D721Med (cell line): ENCODE results near the gene SAMD4B.

ENCODE experiments used
- DNase-seq: peaks from one replicate; pipeline ENCODE4 v3.0.0; 2011; ENCODE audit warnings: low spot score; ENCODE audit not compliant: insufficient read length
- FAIRE-seq: peaks from 2 replicates; lab custom pipeline; 2011; peaks lifted over from hg19 to GRCh38; lab: Jason Lieb, UNC
- TF ChIP-seq, protein P1 (sequence below): IDR thresholded peaks from 2 replicates; pipeline ENCODE4 v1.5.1; 2012; ENCODE audit warnings: mild to moderate bottlenecking, control low read depth; ENCODE audit not compliant: insufficient read depth; ENCODE audit errors: missing control alignments

The SAMD4B gene

GRCh38 chr19:39352381-39353255, 10.4 kb downstream of the SAMD4B start:
- TF ChIP-seq, protein P1, sequence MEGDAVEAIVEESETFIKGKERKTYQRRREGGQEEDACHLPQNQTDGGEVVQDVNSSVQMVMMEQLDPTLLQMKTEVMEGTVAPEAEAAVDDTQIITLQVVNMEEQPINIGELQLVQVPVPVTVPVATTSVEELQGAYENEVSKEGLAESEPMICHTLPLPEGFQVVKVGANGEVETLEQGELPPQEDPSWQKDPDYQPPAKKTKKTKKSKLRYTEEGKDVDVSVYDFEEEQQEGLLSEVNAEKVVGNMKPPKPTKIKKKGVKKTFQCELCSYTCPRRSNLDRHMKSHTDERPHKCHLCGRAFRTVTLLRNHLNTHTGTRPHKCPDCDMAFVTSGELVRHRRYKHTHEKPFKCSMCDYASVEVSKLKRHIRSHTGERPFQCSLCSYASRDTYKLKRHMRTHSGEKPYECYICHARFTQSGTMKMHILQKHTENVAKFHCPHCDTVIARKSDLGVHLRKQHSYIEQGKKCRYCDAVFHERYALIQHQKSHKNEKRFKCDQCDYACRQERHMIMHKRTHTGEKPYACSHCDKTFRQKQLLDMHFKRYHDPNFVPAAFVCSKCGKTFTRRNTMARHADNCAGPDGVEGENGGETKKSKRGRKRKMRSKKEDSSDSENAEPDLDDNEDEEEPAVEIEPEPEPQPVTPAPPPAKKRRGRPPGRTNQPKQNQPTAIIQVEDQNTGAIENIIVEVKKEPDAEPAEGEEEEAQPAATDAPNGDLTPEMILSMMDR: no peak
- no peak for DNase-seq
- FAIRE-seq: no peak

- no peak for DNase-seq
- FAIRE-seq: no peak
- TF ChIP-seq, protein P1: no peak
Observed at GRCh38 chr19:39355253-39355652, 13.0 kb downstream of the SAMD4B start.

DNA sequence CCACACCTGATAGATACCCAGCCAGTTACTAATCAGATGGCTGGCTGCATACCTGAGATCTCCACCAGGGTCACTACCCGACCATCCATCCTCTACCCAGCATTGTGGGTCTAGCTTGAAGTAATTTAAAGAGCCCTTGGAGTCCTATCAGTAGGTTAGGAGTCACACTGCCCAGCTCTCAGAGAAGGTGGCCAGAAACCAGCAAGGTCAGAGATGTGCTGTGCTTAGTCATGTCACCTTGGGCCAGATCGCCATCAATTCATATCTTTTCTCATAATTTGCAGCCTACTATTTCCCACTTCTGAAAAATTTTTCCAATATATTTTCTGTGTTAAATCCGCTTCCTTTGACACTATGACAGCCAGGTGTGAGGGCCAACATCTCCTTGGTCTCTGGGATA, 13.9 kb downstream of the SAMD4B start:
- DNase-seq (no peak), FAIRE-seq (no peak)
- TF ChIP-seq, protein P1: no peak

DNA sequence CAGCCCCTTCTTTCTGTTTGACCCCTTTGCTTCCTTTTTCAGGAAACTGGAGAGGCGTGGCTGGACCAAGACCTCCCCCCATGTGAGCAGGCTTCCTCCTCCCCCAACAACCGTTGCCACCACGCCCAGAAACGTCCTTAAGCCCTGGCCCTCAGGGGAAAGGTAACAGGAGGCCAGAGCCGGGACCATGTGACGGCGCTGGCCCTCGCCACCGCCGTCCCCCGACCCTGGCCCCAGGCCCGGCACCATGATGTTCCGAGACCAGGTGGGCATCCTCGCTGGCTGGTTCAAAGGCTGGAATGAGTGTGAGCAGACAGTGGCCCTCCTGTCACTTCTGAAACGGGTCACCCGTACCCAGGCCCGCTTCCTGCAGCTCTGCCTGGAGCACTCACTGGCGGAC, 14.4 kb downstream of the SAMD4B start:
- DNase-seq: no peak
- TF ChIP-seq, protein P1: no peak
- FAIRE-seq: no peak

- TF ChIP-seq, protein P1: no peak
- DNase-seq (no peak), FAIRE-seq (no peak)
Observed at GRCh38 chr19:39359026-39359425, 16.8 kb downstream of the SAMD4B start.

GRCh38 chr19:39360599-39360998, 18.4 kb downstream of the SAMD4B start:
- DNase-seq: no peak
- TF ChIP-seq, protein P1: no peak
- no peak for FAIRE-seq
